Spleen (tissue), 11 donors: ENCODE measurements around the gene ATRN. TPM values are rescaled to one million over a fixed set of nuclear protein-coding genes. Genes with fewer than 3 reads are reported as not detected.

Experiments
- DNase-seq: peaks from one replicate; pipeline ENCODE4 v3.0.0-alpha.2; 2020
- H3K27ac ChIP-seq, 8 donors: fragments of 200-600 bp; sonication (generic) in 7 of 8; 1 replicate in 4 of 8; 2 replicates in 4 of 8; pipeline versions ENCODE4 v1.5.0 to v1.8.0; 2016 to 2021; ENCODE audit warnings: inconsistent platforms in 4 of 8, mild to moderate bottlenecking in 4 of 8, moderate library complexity in 1 of 8
- H3K27me3 ChIP-seq, 7 donors: fragments of 200-600 bp; sonication (generic) in 6 of 7; replicated peaks in 1 of 7; 1 replicate in 4 of 7; 2 replicates in 3 of 7; pipeline versions ENCODE4 v1.5.0 to v1.8.0; 2016 to 2021; ENCODE audit warnings: inconsistent platforms in 3 of 7, mild to moderate bottlenecking in 1 of 7
- H3K36me3 ChIP-seq, 6 donors: fragments of 200-600 bp; sonication (generic) in 5 of 6; 1 replicate in 4 of 6; 2 replicates in 2 of 6; pipeline versions ENCODE4 v1.5.0 to v1.8.0; 2016 to 2021; ENCODE audit warnings: inconsistent platforms in 2 of 6
- H3K4me1 ChIP-seq, 6 donors: fragments of 200-600 bp; sonication (generic) in 5 of 6; 1 replicate in 3 of 6; 2 replicates in 3 of 6; pipeline versions ENCODE4 v1.5.0 to v1.8.0; 2016 to 2021; ENCODE audit warnings: inconsistent platforms in 3 of 6
- H3K4me3 ChIP-seq, 8 donors: fragments of 200-600 bp; sonication (generic) in 7 of 8; 1 replicate in 4 of 8; 2 replicates in 4 of 8; pipeline versions ENCODE4 v1.5.0 to v1.8.0; 2016 to 2021; ENCODE audit warnings: inconsistent platforms in 4 of 8, mild to moderate bottlenecking in 4 of 8, moderate library complexity in 2 of 8
- H3K9me3 ChIP-seq, 8 donors: fragments of 200-600 bp; sonication (generic) in 7 of 8; 1 replicate in 4 of 8; 2 replicates in 4 of 8; pipeline versions ENCODE4 v1.5.0 to v1.8.0; 2016 to 2021; ENCODE audit warnings: inconsistent platforms in 4 of 8
- CTCF ChIP-seq, 11 experiments: fragments of 200-600 bp in 7 of 11; fragments of 450-650 bp in 4 of 11; sonication (generic) in 4 of 11; IDR thresholded peaks in 8 of 11; conservative IDR thresholded peaks in 3 of 11; 1 replicate in 7 of 11; 2 replicates in 4 of 11; pipeline versions ENCODE4 v1.4.0 to v1.8.0; 2016 to 2021; ENCODE audit warnings: antibody characterized with exemption in 11 of 11, inconsistent platforms in 4 of 11, mild to moderate bottlenecking in 1 of 11
- POLR2A ChIP-seq, 3 donors: fragments of 450-650 bp; IDR thresholded peaks; one replicate each; pipeline ENCODE4 v1.5.1; 2017; ENCODE audit warnings: antibody characterized with exemption in 3 of 3, mild to moderate bottlenecking in 1 of 3
- POLR2AphosphoS5 ChIP-seq, 3 donors: sonication (generic); formaldehyde crosslinking; IDR thresholded peaks; one replicate each; pipeline ENCODE4 v1.5.1; 2017; ENCODE audit warnings: antibody characterized with exemption in 3 of 3
- WGBS, 5 donors: extraction: QIAGEN DNeasy Blood & Tissue Kit in 3 of 5; methylation state at CpG; one replicate each; pipeline versions ENCODE4 v1.1.5 to v1.1.7; 2013 to 2018; 5-methylcytosine and 5-hydroxymethylcytosine counted together
- intact Hi-C: fragments of 100-400 bp; cut with DNase I; formaldehyde crosslinking; loops from one replicate; pipeline ENCODE4 v1.15.0; 2023; ENCODE audit warnings: low total_unique reads
- polyA plus RNA-seq, 3 donors: library from polyadenylated mRNA; stranded (reverse); fragments of 200-250 nt; gene quantifications; one replicate each; pipeline ENCODE4 v1.2.1, GENCODE V29; 2013
- total RNA-seq, 7 donors: library from RNA; depleted of rRNA in 3 of 7; stranded (reverse); fragments of >200 nt in 3 of 7; fragmentation: NEBNext Ultra II Directional in 4 of 7; extraction: Animal tissue kit (Norgen Biotek cat#: 25700) in 4 of 7; gene quantifications; one replicate each; pipeline versions ENCODE4 v1.1.0 to v1.2.1, GENCODE V29; 2016 to 2021
- donor health status: healthy with polysubstance abuse.
- donor health status: DM: no; HTN: no; CAD: no; lungs with moderate emphysema.
- donor health status: DM: no; HTN: no; CAD: no.
- donor health status: Bipolar disorder and iron deficiency.
- donor health status: healthy.
- donor health status: DM: no; HTN: no; CAD: no.
- donor health status: DM: yes; HTN: yes; CAD: no.

Gene ATRN
- total and polyA plus RNA-seq, 10 donors, result 1.8 to 49.9 (median 27.6) TPM

- DNase-seq, result no peak
- 67 to 79% (median 74%) methylated on average over 9 to 12 of the region's 12 CpGs for WGBS, 5 donors
- intact Hi-C loops, result no loop called here
- H3K27me3 ChIP-seq, result peaks cover 0 to 79% (median 31%) of the 10 kb centered on the region in 7 donors
- no peaks in the 10 kb centered on the region for H3K9me3 ChIP-seq
- H3K4me3 ChIP-seq, result no peak overlapping the region
- TF ChIP-seq POLR2AphosphoS5 (IDR thresholded peaks at IDR 0.05) (no peak), CTCF (IDR thresholded peaks at IDR 0.05 in 8 of 11, conservative IDR thresholded peaks at IDR 0.05 in 3 of 11) (no peak), POLR2A (IDR thresholded peaks at IDR 0.05) (no peak)
- no peak overlapping the region for H3K27ac ChIP-seq
- H3K36me3 ChIP-seq, result no peaks in the 10 kb centered on the region
- peaks cover 0 to 36% (median 17%) of the 10 kb centered on the region in 6 donors for H3K4me1 ChIP-seq
Observed at GRCh38 chr20:3661814-3662665, 191.2 kb downstream of the ATRN start.

DNA sequence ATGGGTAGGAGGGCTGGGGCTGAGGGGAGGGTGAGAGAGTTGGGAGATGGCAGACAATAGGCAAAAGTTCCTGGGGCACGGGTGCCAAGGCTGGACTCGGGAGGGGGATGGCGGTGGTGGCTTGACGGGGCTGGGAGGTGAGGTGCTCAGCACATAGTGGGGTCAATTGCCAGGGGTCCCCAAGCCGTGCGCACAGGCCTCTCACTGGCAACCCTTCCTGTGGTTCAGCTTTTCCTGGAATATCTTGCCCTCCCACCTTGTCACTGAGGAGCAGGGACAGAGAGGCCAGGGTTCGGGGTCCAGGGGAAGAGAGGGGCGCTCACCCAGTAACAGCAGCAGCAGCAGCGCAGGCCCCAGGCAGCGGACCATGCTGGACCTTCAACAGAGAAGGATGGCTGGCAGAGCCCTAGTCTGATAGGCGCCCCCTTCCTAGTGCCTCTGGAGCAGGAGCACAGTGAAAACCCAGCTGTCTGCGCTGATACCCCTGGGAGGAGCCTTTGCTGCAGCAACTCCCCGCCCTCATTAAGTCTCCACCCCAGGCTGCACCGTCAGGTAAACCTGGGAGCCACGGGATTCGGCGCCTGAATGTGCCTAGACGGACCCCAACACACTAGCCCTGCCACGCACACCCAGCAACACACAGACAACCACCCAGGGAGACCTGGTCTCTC lies 192.3 kb downstream of the ATRN start, which contains the start of gene GFRA4:
GFRA4 (minus strand) TSS at position 369 of the 671 bp plus-strand sequence; CDS start at position 369, 0 bp downstream.
- intact Hi-C loops, result no loop called here

GRCh38 chr20:3663858-3664257 lies 193.0 kb downstream of the ATRN start:
- TF ChIP-seq CTCF (IDR thresholded peaks at IDR 0.05 in 8 of 11, conservative IDR thresholded peaks at IDR 0.05 in 3 of 11) (no peak), POLR2A (IDR thresholded peaks at IDR 0.05) (no peak), POLR2AphosphoS5 (IDR thresholded peaks at IDR 0.05) (no peak)
- Histone ChIP-seq H3K4me3 (no peak overlapping the region), H3K36me3 (no peaks in the 10 kb centered on the region), H3K9me3 (no peaks in the 10 kb centered on the region), H3K27me3 (peaks cover 0 to 75% (median 31%) of the 10 kb centered on the region in 7 donors), H3K27ac (no peak overlapping the region), H3K4me1 (peaks cover 0 to 32% (median 17%) of the 10 kb centered on the region in 6 donors)
- 69 to 83% (median 78%) methylated on average over 2 of the region's 2 CpGs for WGBS, 5 donors
- intact Hi-C loops, result no loop called here
- no peak for DNase-seq

More for the DNA sequence above, 192.3 kb downstream of the ATRN start, which contains the start of gene GFRA4:
- no peak within 1 kb of the TSS for H3K4me3 ChIP-seq
- H3K4me1 ChIP-seq, result peaks cover 0 to 36% (median 17%) of the 10 kb centered on the region in 6 donors
- no peaks in the 10 kb centered on the region for H3K9me3 ChIP-seq
- no peaks in the 10 kb centered on the region for H3K36me3 ChIP-seq
- no peak within 1 kb of the TSS for H3K27ac ChIP-seq
- TF ChIP-seq POLR2AphosphoS5 (IDR thresholded peaks at IDR 0.05) (no peak), CTCF (IDR thresholded peaks at IDR 0.05 in 8 of 11, conservative IDR thresholded peaks at IDR 0.05 in 3 of 11) (no peak), POLR2A (IDR thresholded peaks at IDR 0.05) (no peak)
- peaks cover 0 to 77% (median 31%) of the 10 kb centered on the region in 7 donors for H3K27me3 ChIP-seq
- peak; percentile 57 for DNase-seq
- WGBS, 5 donors, result 70 to 80% (median 73%) methylated on average over 15 to 19 of the region's 19 CpGs
